Measurements from ENCODE around the gene HMCN1.

DNA sequence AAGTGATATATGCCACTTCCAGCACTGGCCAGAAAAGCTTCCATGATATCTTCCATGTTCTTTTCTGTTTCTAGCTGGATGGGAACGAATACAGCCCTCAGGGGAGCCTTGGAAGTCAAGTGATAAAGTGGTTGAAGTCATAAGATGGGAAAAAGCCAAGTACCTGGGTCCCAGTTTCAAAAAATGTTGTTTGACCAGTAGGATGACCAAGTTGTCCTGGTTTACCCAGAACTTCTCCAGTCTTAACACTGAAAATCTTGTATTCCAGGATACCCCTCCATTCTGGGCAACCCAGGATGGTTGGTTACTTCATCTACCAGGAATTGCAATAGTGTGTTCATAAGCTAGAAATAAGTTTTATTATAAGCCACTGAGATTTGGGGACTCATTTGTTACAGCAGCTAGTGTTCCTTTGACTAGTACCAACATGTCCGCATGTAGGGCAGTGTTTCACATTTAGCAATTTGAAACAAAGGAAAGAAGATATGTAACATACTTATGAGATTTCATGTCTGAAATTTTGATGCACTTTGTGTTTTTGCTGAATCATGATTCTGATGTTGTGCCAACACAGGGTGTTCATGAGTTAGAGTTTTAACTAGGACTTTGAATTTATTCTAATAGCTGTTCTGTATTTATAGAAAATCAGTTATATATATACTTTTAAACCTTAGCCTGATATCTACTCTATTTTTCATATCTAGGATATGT is 500.9 kb downstream of the HMCN1 start:
- TF ChIP-seq, protein P1, sequence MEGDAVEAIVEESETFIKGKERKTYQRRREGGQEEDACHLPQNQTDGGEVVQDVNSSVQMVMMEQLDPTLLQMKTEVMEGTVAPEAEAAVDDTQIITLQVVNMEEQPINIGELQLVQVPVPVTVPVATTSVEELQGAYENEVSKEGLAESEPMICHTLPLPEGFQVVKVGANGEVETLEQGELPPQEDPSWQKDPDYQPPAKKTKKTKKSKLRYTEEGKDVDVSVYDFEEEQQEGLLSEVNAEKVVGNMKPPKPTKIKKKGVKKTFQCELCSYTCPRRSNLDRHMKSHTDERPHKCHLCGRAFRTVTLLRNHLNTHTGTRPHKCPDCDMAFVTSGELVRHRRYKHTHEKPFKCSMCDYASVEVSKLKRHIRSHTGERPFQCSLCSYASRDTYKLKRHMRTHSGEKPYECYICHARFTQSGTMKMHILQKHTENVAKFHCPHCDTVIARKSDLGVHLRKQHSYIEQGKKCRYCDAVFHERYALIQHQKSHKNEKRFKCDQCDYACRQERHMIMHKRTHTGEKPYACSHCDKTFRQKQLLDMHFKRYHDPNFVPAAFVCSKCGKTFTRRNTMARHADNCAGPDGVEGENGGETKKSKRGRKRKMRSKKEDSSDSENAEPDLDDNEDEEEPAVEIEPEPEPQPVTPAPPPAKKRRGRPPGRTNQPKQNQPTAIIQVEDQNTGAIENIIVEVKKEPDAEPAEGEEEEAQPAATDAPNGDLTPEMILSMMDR (IDR thresholded peaks at IDR 0.05) = no peak
- TF ChIP-seq EP300 (IDR thresholded peaks at IDR 0.05) = no peak
- TF ChIP-seq POLR2A (IDR thresholded peaks at IDR 0.05) = no peak

Data from upper lobe of left lung (tissue), 4 donors.